ENCODE data around the gene ATP10A.

DNA sequence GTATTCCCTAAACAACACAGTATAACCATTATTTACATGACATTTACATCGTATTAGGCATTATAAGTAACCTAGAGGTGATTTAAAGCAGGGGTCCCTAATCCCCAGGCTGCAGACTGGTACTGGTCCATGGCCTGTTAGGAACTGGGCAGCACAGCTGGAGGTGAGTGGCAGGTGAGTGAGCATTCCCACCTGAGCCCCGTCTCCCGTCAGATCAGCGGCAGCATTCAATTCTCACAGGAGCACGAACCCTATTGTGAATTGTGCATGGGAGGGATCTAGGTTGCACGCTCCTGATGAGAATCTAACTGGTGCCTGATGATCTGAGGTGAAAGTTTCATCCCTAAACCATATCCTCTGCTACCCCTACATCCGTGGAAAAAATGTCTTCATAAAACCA, 138.2 kb downstream of the ATP10A start:
- TF ChIP-seq, protein P1, sequence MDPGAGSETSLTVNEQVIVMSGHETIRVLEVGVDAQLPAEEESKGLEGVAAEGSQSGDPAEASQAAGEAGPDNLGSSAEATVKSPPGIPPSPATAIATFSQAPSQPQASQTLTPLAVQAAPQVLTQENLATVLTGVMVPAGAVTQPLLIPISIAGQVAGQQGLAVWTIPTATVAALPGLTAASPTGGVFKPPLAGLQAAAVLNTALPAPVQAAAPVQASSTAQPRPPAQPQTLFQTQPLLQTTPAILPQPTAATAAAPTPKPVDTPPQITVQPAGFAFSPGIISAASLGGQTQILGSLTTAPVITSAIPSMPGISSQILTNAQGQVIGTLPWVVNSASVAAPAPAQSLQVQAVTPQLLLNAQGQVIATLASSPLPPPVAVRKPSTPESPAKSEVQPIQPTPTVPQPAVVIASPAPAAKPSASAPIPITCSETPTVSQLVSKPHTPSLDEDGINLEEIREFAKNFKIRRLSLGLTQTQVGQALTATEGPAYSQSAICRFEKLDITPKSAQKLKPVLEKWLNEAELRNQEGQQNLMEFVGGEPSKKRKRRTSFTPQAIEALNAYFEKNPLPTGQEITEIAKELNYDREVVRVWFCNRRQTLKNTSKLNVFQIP (CRISPR knock-in tag; IDR thresholded peaks at IDR 0.05; ENCODE audit: borderline replicate concordance, low read depth) = no peak
- no peak for TF ChIP-seq TCF4 (CRISPR knock-in tag; IDR thresholded peaks at IDR 0.05; ENCODE audit: borderline replicate concordance)
- TF ChIP-seq CREB5 (CRISPR knock-in tag; IDR thresholded peaks at IDR 0.05; ENCODE audit: low read depth) = no peak
- TF ChIP-seq BACH2 (CRISPR knock-in tag; IDR thresholded peaks at IDR 0.05; ENCODE audit: borderline replicate concordance) = no peak
- no peak for TF ChIP-seq ZFP3 (CRISPR knock-in tag; IDR thresholded peaks at IDR 0.05)
- TF ChIP-seq CSDC2 (CRISPR knock-in tag; IDR thresholded peaks at IDR 0.05) = no peak
- no peak for TF ChIP-seq RARB (CRISPR knock-in tag; IDR thresholded peaks at IDR 0.05)
- no peak for TF ChIP-seq ZFP30 (CRISPR knock-in tag; IDR thresholded peaks at IDR 0.05)
- TF ChIP-seq ARNTL (CRISPR knock-in tag; IDR thresholded peaks at IDR 0.05; ENCODE audit: borderline replicate concordance, low read depth) = no peak
